Ascending aorta (tissue), 2 donors: ENCODE measurements around the gene CAPNS1. TPM values are rescaled to one million over a fixed set of nuclear protein-coding genes. Genes with fewer than 3 reads are reported as not detected.

ENCODE experiments used
- DNase-seq, 2 donors: peaks; one replicate each; pipeline ENCODE4 v3.0.0-alpha.2; 2019; ENCODE audit warnings: low spot score in 2 of 2
- H3K27ac ChIP-seq, 2 donors: fragments of 200-600 bp; sonication (generic); one replicate each; pipeline ENCODE4 v1.5.1; 2016 to 2017; ENCODE audit warnings: mild to moderate bottlenecking in 1 of 2
- H3K27me3 ChIP-seq: fragments of 200-600 bp; sonication (generic); one replicate; pipeline ENCODE4 v1.5.1; 2017
- H3K36me3 ChIP-seq, 2 donors: fragments of 200-600 bp; sonication (generic); one replicate each; pipeline ENCODE4 v1.5.1; 2016
- H3K4me1 ChIP-seq, 2 donors: fragments of 200-600 bp; sonication (generic); one replicate each; pipeline ENCODE4 v1.5.1; 2016 to 2017; ENCODE audit warnings: mild to moderate bottlenecking in 1 of 2
- H3K4me3 ChIP-seq, 2 donors: fragments of 200-600 bp; sonication (generic); one replicate each; pipeline ENCODE4 v1.5.1; 2016 to 2017; ENCODE audit warnings: mild to moderate bottlenecking in 1 of 2
- H3K9me3 ChIP-seq, 2 donors: fragments of 200-600 bp; sonication (generic); one replicate each; pipeline ENCODE4 v1.5.1; 2016
- CTCF ChIP-seq, 3 experiments: fragments of 200-600 bp in 2 of 3; fragments of 450-650 bp in 1 of 3; sonication (generic) in 2 of 3; IDR thresholded peaks; one replicate each; pipeline ENCODE4 v1.5.1; 2016 to 2019; ENCODE audit warnings: antibody characterized with exemption in 3 of 3, mild to moderate bottlenecking in 1 of 3, moderate library complexity in 1 of 3
- intact Hi-C: fragments of 100-400 bp; cut with DNase I; formaldehyde crosslinking; loops from one replicate; pipeline ENCODE4 v1.15.1; 2023
- total RNA-seq: library from RNA; depleted of rRNA; stranded (reverse); fragments of >200 nt; gene quantifications from one replicate; pipeline ENCODE4 v1.1.0, GENCODE V29; 2016

Gene CAPNS1
- total RNA-seq, 1 donor from 2014 or later: 168 TPM

GRCh38 chr19:36111200-36111539, 28.7 kb upstream of the CAPNS1 start:
- no peak for DNase-seq
- Histone ChIP-seq H3K4me3 (no peak overlapping the region), H3K4me1 (peaks cover under 1 to 10% of the 10 kb centered on the region in 2 donors), H3K27me3 (no peaks in the 10 kb centered on the region), H3K9me3 (no peaks in the 10 kb centered on the region), H3K27ac (no peak overlapping the region), H3K36me3 (peaks cover 9 to 17% of the 10 kb centered on the region in 2 donors)
- no peak for TF ChIP-seq CTCF (IDR thresholded peaks at IDR 0.05)
- intact Hi-C loops: loop anchor here (10.0 kb wide), 2 partner anchors 366 to 464 kb away; partner anchors contain the start of genes IGFLR1, LIN37, PSENEN and U2AF1L4

DNA sequence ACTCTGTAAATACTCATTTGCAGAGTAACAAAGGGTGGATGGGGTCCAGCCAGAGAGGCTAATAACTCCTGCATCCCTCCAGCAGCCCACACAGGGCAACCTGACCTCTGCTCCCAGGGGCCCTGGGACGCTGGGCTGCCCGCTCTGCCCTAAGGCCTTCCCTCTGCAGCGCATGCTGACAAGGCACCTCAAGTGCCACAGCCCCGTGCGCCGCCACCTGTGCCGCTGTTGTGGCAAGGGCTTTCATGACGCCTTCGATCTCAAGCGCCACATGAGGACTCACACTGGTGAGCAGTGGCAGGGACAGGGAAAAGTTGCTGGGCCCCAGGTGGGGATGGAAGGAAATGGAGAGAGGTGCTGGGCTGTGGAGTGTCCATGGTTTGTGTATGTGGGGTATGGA, 27.2 kb upstream of the CAPNS1 start:
- Histone ChIP-seq H3K36me3 (peaks cover 13 to 22% of the 10 kb centered on the region in 2 donors), H3K4me3 (no peak overlapping the region), H3K9me3 (no peaks in the 10 kb centered on the region), H3K4me1 (peaks cover 6 to 17% of the 10 kb centered on the region in 2 donors), H3K27me3 (no peaks in the 10 kb centered on the region), H3K27ac (no peak overlapping the region)
- intact Hi-C loops: loop anchor here (10.0 kb wide), 2 partner anchors 368 to 462 kb away; partner anchors contain the start of genes IGFLR1, LIN37, PSENEN and U2AF1L4
- no peak for TF ChIP-seq CTCF (IDR thresholded peaks at IDR 0.05)
- DNase-seq: no peak

- intact Hi-C loops: loop anchor here (10.0 kb wide), 2 partner anchors 369 to 461 kb away; partner anchors contain the start of genes IGFLR1, LIN37, PSENEN and U2AF1L4
- no peak for DNase-seq
- H3K9me3 ChIP-seq: no peaks in the 10 kb centered on the region
- peak overlapping the region; percentile 56 to 70 for H3K4me3 ChIP-seq
- peaks cover 6 to 17% of the 10 kb centered on the region in 2 donors for H3K4me1 ChIP-seq
- no peak overlapping the region for H3K27ac ChIP-seq
- no peaks in the 10 kb centered on the region for H3K27me3 ChIP-seq
- no peak for TF ChIP-seq CTCF (IDR thresholded peaks at IDR 0.05)
- H3K36me3 ChIP-seq: peaks cover 17 to 29% of the 10 kb centered on the region in 2 donors
These were observed 26.4 kb upstream of the CAPNS1 start for GRCh38 chr19:36113425-36113824.

DNA sequence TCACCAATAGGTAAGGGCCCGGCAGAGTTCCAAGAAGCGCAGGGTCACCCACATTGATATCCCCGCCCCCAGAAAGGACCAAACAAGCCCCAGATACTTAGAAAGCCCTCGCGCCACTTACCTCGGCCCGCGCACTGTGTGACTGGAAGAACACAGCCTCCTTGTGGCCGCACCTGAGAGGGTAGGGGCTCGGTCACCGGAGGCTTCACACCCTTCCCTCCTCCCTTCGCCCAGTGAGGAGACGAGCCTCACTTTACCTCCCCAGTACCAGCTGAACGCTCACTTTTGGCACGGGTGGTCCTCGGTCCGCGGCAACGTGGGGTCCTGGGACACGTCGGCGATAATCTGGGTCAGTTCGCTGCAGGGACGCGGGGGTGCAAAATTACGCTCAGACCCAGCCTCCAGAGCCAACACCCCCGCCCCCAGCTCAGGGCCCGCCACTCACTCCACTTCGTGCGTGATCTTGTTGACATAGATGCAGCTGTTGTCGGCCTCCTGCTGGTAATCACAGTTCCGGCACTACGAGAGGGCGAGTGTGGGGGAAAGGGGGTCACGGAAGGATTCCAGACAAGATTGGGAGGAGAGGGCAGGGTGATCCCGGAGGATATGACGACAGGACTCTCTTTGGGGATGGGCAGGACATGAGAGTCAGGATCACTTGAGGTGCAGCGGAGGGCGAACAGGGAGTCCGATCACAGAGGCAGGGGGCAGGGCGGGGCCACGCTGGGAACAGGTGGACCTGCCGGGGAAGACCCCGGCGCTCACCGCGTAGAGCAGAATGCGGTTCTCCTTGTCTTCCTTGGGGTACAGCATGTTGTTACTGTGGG, 25.8 kb upstream of the CAPNS1 start:
- peak in 1 of 2 donors; percentile 70 for DNase-seq
- H3K27ac ChIP-seq: peak overlapping the region; percentile 80 to 84
- H3K9me3 ChIP-seq: no peaks in the 10 kb centered on the region
- intact Hi-C loops: loop anchor here (2.0 to 10.0 kb wide), 3 partner anchors 119 to 461 kb away; partner anchors contain the start of genes IGFLR1, LIN37, PSENEN and SDHAF1
- H3K4me1 ChIP-seq: peaks cover 6 to 17% of the 10 kb centered on the region in 2 donors
- no peak for TF ChIP-seq CTCF (IDR thresholded peaks at IDR 0.05)
- H3K4me3 ChIP-seq: peak overlapping the region; percentile 56 to 70
- H3K27me3 ChIP-seq: no peaks in the 10 kb centered on the region
- H3K36me3 ChIP-seq: peaks cover 23 to 36% of the 10 kb centered on the region in 2 donors

- H3K9me3 ChIP-seq: no peaks in the 10 kb centered on the region
- peak within 1 kb of the TSS; percentile 70 to 77 for H3K4me3 ChIP-seq
- peak within 1 kb of the TSS; percentile 80 to 84 for H3K27ac ChIP-seq
- no peak for TF ChIP-seq CTCF (IDR thresholded peaks at IDR 0.05)
- intact Hi-C loops: loop anchor here (1.0 to 10.0 kb wide), 7 partner anchors 13 to 460 kb away; partner anchors contain the start of genes ALKBH6, IGFLR1, LIN37 and PSENEN
- H3K27me3 ChIP-seq: no peaks in the 10 kb centered on the region
- H3K4me1 ChIP-seq: peaks cover 6 to 17% of the 10 kb centered on the region in 2 donors
- peak; percentile 100 for DNase-seq
- H3K36me3 ChIP-seq: peaks cover 30 to 43% of the 10 kb centered on the region in 2 donors
These were observed 25.0 kb upstream of the CAPNS1 start, which contains the start of gene POLR2I for GRCh38 chr19:36114721-36115452. Gene POLR2I (minus strand): TSS chr19:36114875. CDS start chr19:36114856, 19 bp downstream.
